GF-D8 (cell line): ENCODE measurements around the gene SEC14L2.
"Not testable (repeated sequence)": the region's sequence is repeated elsewhere in the genome, so short reads cannot be mapped to it uniquely, and the experiment has no call there.

Experiments
- DNase-seq: peaks from one replicate; lab custom pipeline; 2025; lab: John Stamatoyannopoulos, UW

Gene SEC14L2

GRCh38 chr22:30455075-30455840 is 58.4 kb downstream of the SEC14L2 start:
- DNase-seq: no peak

- no peak for DNase-seq
Observed at GRCh38 chr22:30457981-30458380, 61.2 kb downstream of the SEC14L2 start.

GRCh38 chr22:30459181-30460052 is 62.6 kb downstream of the SEC14L2 start:
- DNase-seq: no peak

GRCh38 chr22:30460147-30460546 is 63.3 kb downstream of the SEC14L2 start:
- DNase-seq: no peak

- DNase-seq: not testable (repeated sequence)
Observed at GRCh38 chr22:30460555-30460954, 63.7 kb downstream of the SEC14L2 start.

GRCh38 chr22:30469165-30469564 is 72.3 kb downstream of the SEC14L2 start:
- no peak for DNase-seq

GRCh38 chr22:30470655-30471054 is 73.8 kb downstream of the SEC14L2 start:
- no peak for DNase-seq

- no peak for DNase-seq
Observed at GRCh38 chr22:30471616-30472318, 74.9 kb downstream of the SEC14L2 start, which contains the start of gene SEC14L3. TSS of gene SEC14L3 (minus strand) at chr22:30472017. CDS start at chr22:30471958, 59 bp downstream.

- DNase-seq: no peak
Observed at GRCh38 chr22:30472994-30473720, 76.3 kb downstream of the SEC14L2 start.

- no peak for DNase-seq
Observed at GRCh38 chr22:30474121-30474520, 77.3 kb downstream of the SEC14L2 start.
